Trophoblast cell (in vitro differentiated cells and primary cell): ENCODE data around the gene CELA3B. TPM values are rescaled to one million over a fixed set of nuclear protein-coding genes. Genes with fewer than 3 reads are reported as not detected.
"Not testable (repeated sequence)": the region's sequence is repeated elsewhere in the genome, so short reads cannot be mapped to it uniquely, and the experiment has no call there.

ENCODE experiments used
- DNase-seq, 2 donors: peaks; one replicate each; pipeline ENCODE4 v3.0.0-alpha.2; 2016
- H2AFZ ChIP-seq: 2 replicates; pipeline ENCODE4 v1.6.1; 2013; ENCODE audit warnings: low read length, moderate library complexity, mild to moderate bottlenecking; ENCODE audit not compliant: insufficient read depth, poor library complexity
- H2AK5ac ChIP-seq: 2 replicates; pipeline ENCODE4 v1.6.1; 2013; ENCODE audit warnings: mild to moderate bottlenecking, low read length
- H2BK120ac ChIP-seq: 2 replicates; pipeline ENCODE4 v1.6.1; 2013; ENCODE audit warnings: low read length, mild to moderate bottlenecking, moderate library complexity; ENCODE audit not compliant: insufficient read depth, poor library complexity
- H2BK12ac ChIP-seq: 2 replicates; pipeline ENCODE4 v1.6.1; 2013; ENCODE audit warnings: mild to moderate bottlenecking, low read length, moderate library complexity
- H2BK5ac ChIP-seq: 2 replicates; pipeline ENCODE4 v1.6.1; 2013; ENCODE audit warnings: low read length, low read depth, moderate library complexity, mild to moderate bottlenecking; ENCODE audit not compliant: poor library complexity
- H3K14ac ChIP-seq: 2 replicates; pipeline ENCODE4 v1.6.1; 2013; ENCODE audit warnings: mild to moderate bottlenecking, low read length
- H3K18ac ChIP-seq: 2 replicates; pipeline ENCODE4 v1.6.1; 2013; ENCODE audit warnings: mild to moderate bottlenecking, low read length
- H3K23ac ChIP-seq: 2 replicates; pipeline ENCODE4 v1.6.1; 2013; ENCODE audit warnings: low read length
- H3K27ac ChIP-seq: 2 replicates; pipeline ENCODE4 v1.5.1; 2013; ENCODE audit warnings: low read depth, mild to moderate bottlenecking, inconsistent platforms, low read length, moderate library complexity
- H3K27me3 ChIP-seq: 2 replicates; pipeline ENCODE4 v1.6.1; 2013; ENCODE audit warnings: inconsistent platforms, mild to moderate bottlenecking, low read length, moderate library complexity; ENCODE audit not compliant: insufficient read depth
- H3K36me3 ChIP-seq, 2 experiments: 1 replicate in 1 of 2; 2 replicates in 1 of 2; pipeline ENCODE4 v1.6.1; 2013; ENCODE audit warnings: low read length in 2 of 2, mild to moderate bottlenecking in 2 of 2, moderate library complexity in 1 of 2; ENCODE audit not compliant: insufficient read depth in 2 of 2, control insufficient read depth in 1 of 2
- H3K4ac ChIP-seq: 2 replicates; pipeline ENCODE4 v1.6.1; 2013; ENCODE audit warnings: low read depth, mild to moderate bottlenecking, low read length, moderate library complexity
- H3K4me1 ChIP-seq, 2 experiments: 1 replicate in 1 of 2; 2 replicates in 1 of 2; pipeline ENCODE4 v1.6.1; 2013; ENCODE audit warnings: low read length in 2 of 2, mild to moderate bottlenecking in 2 of 2, moderate library complexity in 1 of 2; ENCODE audit not compliant: insufficient read depth in 2 of 2, control insufficient read depth in 1 of 2
- H3K4me2 ChIP-seq: 2 replicates; pipeline ENCODE4 v1.6.1; 2013; ENCODE audit warnings: inconsistent platforms, mild to moderate bottlenecking, low read length, moderate library complexity
- H3K4me3 ChIP-seq: 2 replicates; pipeline ENCODE4 v1.5.1; 2013; ENCODE audit warnings: mild to moderate bottlenecking, low read depth, low read length, inconsistent platforms
- H3K79me1 ChIP-seq: one replicate; pipeline ENCODE4 v1.6.1; 2013; ENCODE audit warnings: low read length
- H3K79me2 ChIP-seq: 2 replicates; pipeline ENCODE4 v1.6.1; 2013; ENCODE audit warnings: low read length, mild to moderate bottlenecking; ENCODE audit not compliant: control insufficient read depth, insufficient read depth, poor library complexity
- H3K9ac ChIP-seq: 2 replicates; pipeline ENCODE4 v1.6.1; 2013; ENCODE audit warnings: mild to moderate bottlenecking, low read length
- H3K9me3 ChIP-seq: 2 replicates; pipeline ENCODE4 v1.6.1; 2013; ENCODE audit warnings: low read depth, mild to moderate bottlenecking, control low read depth, inconsistent platforms, low read length; ENCODE audit not compliant: insufficient read depth
- H4K12ac ChIP-seq: 2 replicates; pipeline ENCODE4 v1.6.1; 2013; ENCODE audit warnings: low read depth, mild to moderate bottlenecking, low read length, moderate library complexity
- H4K8ac ChIP-seq: 2 replicates; pipeline ENCODE4 v1.6.1; 2013; ENCODE audit warnings: low read depth, mild to moderate bottlenecking, low read length, moderate library complexity
- H4K91ac ChIP-seq: one replicate; pipeline ENCODE4 v1.6.1; 2013; ENCODE audit warnings: low read depth, mild to moderate bottlenecking, low read length, moderate library complexity
- WGBS: extraction: QIAGEN DNeasy Blood & Tissue Kit; methylation state at CpG from one replicate; pipeline ENCODE4 v1.1.7; 2013; ENCODE audit warnings: missing lambda C conversion rate; ENCODE audit not compliant: insufficient read length, insufficient coverage; ENCODE audit errors: extremely low coverage; 5-methylcytosine and 5-hydroxymethylcytosine counted together
- polyA plus RNA-seq: library from polyadenylated mRNA; stranded (reverse); fragments of 200-250 nt; gene quantifications from 2 replicates; pipeline ENCODE4 v1.2.3, GENCODE V29; 2013

Gene CELA3B
- polyA plus RNA-seq = not detected in 2 replicates

GRCh38 chr1:21976703-21977239, at the start of gene CELA3B:
TSS of gene CELA3B (plus strand) at chr1:21977022. CDS start at chr1:21977040, 18 bp downstream.
- H4K8ac ChIP-seq, H3K14ac ChIP-seq, H3K4ac ChIP-seq, H3K4me2 ChIP-seq, H3K4me1 ChIP-seq, H4K12ac ChIP-seq, H3K79me2 ChIP-seq, H2AFZ ChIP-seq, H2AK5ac ChIP-seq, H3K23ac ChIP-seq, H2BK120ac ChIP-seq, H3K18ac ChIP-seq, H3K4me3 ChIP-seq, H3K79me1 ChIP-seq, H3K27me3 ChIP-seq, H2BK5ac ChIP-seq, H3K9me3 ChIP-seq, H3K27ac ChIP-seq, H3K9ac ChIP-seq, H3K36me3 ChIP-seq, DNase-seq: not testable (repeated sequence)
- H4K91ac ChIP-seq = peak within 1 kb of the TSS; percentile 37
- H2BK12ac ChIP-seq = peak within 1 kb of the TSS; percentile 64
- no CpG with 5 or more reads among the region's 9 CpGs for WGBS

GRCh38 chr1:21927533-21928237, 49.1 kb upstream of the CELA3B start:
- peak overlapping the region; percentile 31 for H3K4ac ChIP-seq
- no peak overlapping the region for H2AFZ ChIP-seq
- peak overlapping the region; percentile 27 for H3K18ac ChIP-seq
- H3K23ac ChIP-seq = no peak overlapping the region
- H2AK5ac ChIP-seq = no peak overlapping the region
- no peak overlapping the region for H3K4me2 ChIP-seq
- no peak overlapping the region for H4K12ac ChIP-seq
- no peaks in the 10 kb centered on the region for H3K9me3 ChIP-seq
- H4K8ac ChIP-seq = no peak overlapping the region
- no peak overlapping the region for H3K27ac ChIP-seq
- peaks cover 9 to 17% of the 10 kb centered on the region in 2 experiments for H3K36me3 ChIP-seq
- peaks cover 28% of the 10 kb centered on the region for H3K79me2 ChIP-seq
- peaks cover 58 to 63% of the 10 kb centered on the region in 2 experiments for H3K4me1 ChIP-seq
- H3K9ac ChIP-seq = no peak overlapping the region
- H2BK5ac ChIP-seq = no peak overlapping the region
- no CpG with 5 or more reads among the region's 12 CpGs for WGBS
- peaks cover 48% of the 10 kb centered on the region for H3K79me1 ChIP-seq
- H3K14ac ChIP-seq = no peak overlapping the region
- H2BK12ac ChIP-seq = peak overlapping the region; percentile 29
- H4K91ac ChIP-seq = no peak overlapping the region
- H3K4me3 ChIP-seq = no peak overlapping the region
- DNase-seq = peak; percentile 47 to 61
- no peak overlapping the region for H2BK120ac ChIP-seq
- no peaks in the 10 kb centered on the region for H3K27me3 ChIP-seq

GRCh38 chr1:21930080-21930571, 46.7 kb upstream of the CELA3B start:
- DNase-seq = no peak
- Histone ChIP-seq H4K8ac (peak overlapping the region; percentile 9), H3K9me3 (no peaks in the 10 kb centered on the region), H3K4ac (peak overlapping the region; percentile 77), H3K23ac (no peak overlapping the region), H3K79me2 (peaks cover 34% of the 10 kb centered on the region), H3K4me3 (no peak overlapping the region), H2AK5ac (peak overlapping the region; percentile 92), H2BK5ac (peak overlapping the region; percentile 5), H3K4me1 (peaks cover 57 to 58% of the 10 kb centered on the region in 2 experiments), H2BK12ac (peak overlapping the region; percentile 58), H3K14ac (peak overlapping the region; percentile 68), H4K12ac (no peak overlapping the region), H2AFZ (peak overlapping the region; percentile 46), H2BK120ac (peak overlapping the region; percentile 75), H3K9ac (no peak overlapping the region), H3K4me2 (no peak overlapping the region), H3K36me3 (peaks cover 9 to 17% of the 10 kb centered on the region in 2 experiments), H3K27me3 (no peaks in the 10 kb centered on the region), H3K79me1 (peaks cover 49% of the 10 kb centered on the region), H4K91ac (peak overlapping the region; percentile 34), H3K18ac (peak overlapping the region; percentile 73), H3K27ac (no peak overlapping the region)
- WGBS = no CpG with 5 or more reads among the region's 8 CpGs

- Histone ChIP-seq H2BK5ac (peak overlapping the region; percentile 15), H3K18ac (peak overlapping the region; percentile 13), H2AFZ (no peak overlapping the region), H2BK120ac (peak overlapping the region; percentile 5), H4K12ac (no peak overlapping the region), H3K4me3 (no peak overlapping the region), H3K27ac (peak overlapping the region; percentile 94), H2BK12ac (peak overlapping the region; percentile 19), H3K4ac (peak overlapping the region; percentile 30), H3K79me2 (peaks cover 36% of the 10 kb centered on the region), H3K9me3 (no peaks in the 10 kb centered on the region), H3K79me1 (peaks cover 53% of the 10 kb centered on the region), H4K8ac (peak overlapping the region; percentile 8), H3K36me3 (peaks cover 7 to 14% of the 10 kb centered on the region in 2 experiments), H3K9ac (peak overlapping the region; percentile 47), H3K27me3 (no peaks in the 10 kb centered on the region), H3K23ac (peak overlapping the region; percentile 12), H2AK5ac (peak overlapping the region; percentile 6), H3K4me1 (peaks cover 57 to 58% of the 10 kb centered on the region in 2 experiments), H3K14ac (peak overlapping the region; percentile 10), H3K4me2 (peak overlapping the region; percentile 42), H4K91ac (peak overlapping the region; percentile 93)
- no peak for DNase-seq
- WGBS = no CpG with 5 or more reads among the region's 6 CpGs
Measured at GRCh38 chr1:21930629-21931170, 46.1 kb upstream of the CELA3B start.
